NCI-H1694 treated with DMSO at 0.1 percent for 48 hours (cell line): ENCODE data around the gene PTPN11.
"Not testable (repeated sequence)": the region's sequence is repeated elsewhere in the genome, so short reads cannot be mapped to it uniquely, and the experiment has no call there.

ENCODE experiments used
- DNase-seq: peaks from one replicate; lab custom pipeline; 2025; lab: John Stamatoyannopoulos, UW

Gene PTPN11

GRCh38 chr12:112418608-112419296 lies at the start of gene PTPN11:
PTPN11 (plus strand) TSS chr12:112418947; CDS start chr12:112419112, 165 bp downstream.
- DNase-seq, result peak; percentile 47

- no peak for DNase-seq
Measured at GRCh38 chr12:112370199-112370598, 48.5 kb upstream of the PTPN11 start.

GRCh38 chr12:112370868-112371510 lies 47.8 kb upstream of the PTPN11 start:
- DNase-seq, result no peak

- no peak for DNase-seq
Measured at GRCh38 chr12:112374166-112374740, 44.5 kb upstream of the PTPN11 start.

GRCh38 chr12:112375105-112375504 lies 43.6 kb upstream of the PTPN11 start:
- DNase-seq, result no peak

GRCh38 chr12:112380663-112381405 lies 37.9 kb upstream of the PTPN11 start:
- no peak for DNase-seq

- DNase-seq, result no peak
Measured at GRCh38 chr12:112381406-112381882, 37.3 kb upstream of the PTPN11 start.

- DNase-seq, result peak; percentile 61
Measured at GRCh38 chr12:112381883-112382796, 36.6 kb upstream of the PTPN11 start, which contains the start of gene HECTD4. HECTD4 (minus strand) TSS chr12:112382431; CDS start chr12:112382128, 303 bp downstream.

GRCh38 chr12:112382866-112383265 lies 35.9 kb upstream of the PTPN11 start:
- DNase-seq, result no peak

- no peak for DNase-seq
Measured at GRCh38 chr12:112386726-112387125, 32.0 kb upstream of the PTPN11 start.

GRCh38 chr12:112389228-112389627 lies 29.5 kb upstream of the PTPN11 start:
- DNase-seq, result no peak

GRCh38 chr12:112389922-112390654 lies 28.7 kb upstream of the PTPN11 start:
- DNase-seq, result not testable (repeated sequence)

- DNase-seq, result no peak
Measured at GRCh38 chr12:112393328-112393727, 25.4 kb upstream of the PTPN11 start.

GRCh38 chr12:112401054-112401453 lies 17.7 kb upstream of the PTPN11 start:
- DNase-seq, result no peak

GRCh38 chr12:112401903-112402498 lies 16.7 kb upstream of the PTPN11 start:
- no peak for DNase-seq

GRCh38 chr12:112406519-112407488 lies 11.9 kb upstream of the PTPN11 start:
- DNase-seq, result no peak

- DNase-seq, result not testable (repeated sequence)
Measured at GRCh38 chr12:112407683-112408082, 11.1 kb upstream of the PTPN11 start.

GRCh38 chr12:112408621-112409020 lies 10.1 kb upstream of the PTPN11 start:
- DNase-seq, result no peak
